Parathyroid adenoma (tissue), 2 donors: ENCODE data around the gene ABHD4.

ENCODE experiments used
- H2AFZ ChIP-seq: fragments of 300-600 bp; sonication (generic); one replicate; pipeline ENCODE4 v1.7.0; 2017; ENCODE audit warnings: antibody characterized with exemption, mild to moderate bottlenecking
- H3K27ac ChIP-seq: fragments of 300-600 bp; sonication (generic); one replicate; pipeline ENCODE4 v1.7.0; 2017
- H3K27me3 ChIP-seq: fragments of 300-600 bp; sonication (generic); one replicate; pipeline ENCODE4 v1.7.0; 2017; ENCODE audit warnings: low read length; ENCODE audit not compliant: control insufficient read depth, insufficient read depth
- H3K36me3 ChIP-seq: fragments of 300-600 bp; sonication (generic); one replicate; pipeline ENCODE4 v1.7.0; 2017; ENCODE audit warnings: low read length; ENCODE audit not compliant: control insufficient read depth, insufficient read depth
- H3K4me1 ChIP-seq: fragments of 300-600 bp; sonication (generic); one replicate; pipeline ENCODE4 v1.7.0; 2017; ENCODE audit warnings: control low read depth
- H3K4me2 ChIP-seq: fragments of 300-600 bp; sonication (generic); one replicate; pipeline ENCODE4 v1.7.0; 2017; ENCODE audit warnings: low read length
- H3K4me3 ChIP-seq: fragments of 300-600 bp; sonication (generic); one replicate; pipeline ENCODE4 v1.7.0; 2017; ENCODE audit warnings: low read depth, low read length
- H3K79me2 ChIP-seq: fragments of 300-600 bp; sonication (generic); one replicate; pipeline ENCODE4 v1.7.0; 2017; ENCODE audit warnings: control low read depth
- H3K9ac ChIP-seq: fragments of 300-600 bp; sonication (generic); one replicate; pipeline ENCODE4 v1.7.0; 2017; ENCODE audit warnings: mild to moderate bottlenecking
- H3K9me3 ChIP-seq: fragments of 300-600 bp; sonication (generic); one replicate; pipeline ENCODE4 v1.7.0; 2017; ENCODE audit warnings: low read length; ENCODE audit not compliant: control insufficient read depth
- TF ChIP-seq, protein P1 (sequence below): fragments of 300-600 bp; sonication (generic); IDR thresholded peaks from one replicate; pipeline ENCODE4 v1.7.0; 2017; ENCODE audit warnings: antibody characterized with exemption, mild to moderate bottlenecking
- donor health status: primary hyperparathyroidism.

Gene ABHD4

DNA sequence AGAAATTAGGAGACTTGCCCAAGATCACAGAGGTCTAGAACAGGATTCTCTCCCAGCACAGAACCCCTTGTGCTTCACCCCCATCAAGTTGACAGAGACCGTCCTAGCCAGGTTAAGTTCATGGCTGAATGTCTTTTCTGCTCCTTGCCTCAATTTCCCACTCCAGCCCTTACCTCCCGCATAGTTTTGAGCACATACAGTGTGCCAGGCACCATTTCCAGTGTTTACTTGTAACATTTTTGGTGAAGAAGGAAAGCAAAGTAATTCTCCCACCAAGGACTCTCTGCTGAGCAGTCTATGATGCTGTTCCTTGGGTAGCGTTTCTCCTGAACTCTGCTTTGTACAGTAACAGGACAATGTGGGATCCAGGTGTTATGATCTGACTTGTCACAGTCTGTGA, 1.2 kb downstream of the ABHD4 start:
- H2AFZ ChIP-seq = no peak overlapping the region
- H3K9me3 ChIP-seq = no peaks in the 10 kb centered on the region
- no peaks in the 10 kb centered on the region for H3K27me3 ChIP-seq
- no peak overlapping the region for H3K9ac ChIP-seq
- TF ChIP-seq, protein P1, sequence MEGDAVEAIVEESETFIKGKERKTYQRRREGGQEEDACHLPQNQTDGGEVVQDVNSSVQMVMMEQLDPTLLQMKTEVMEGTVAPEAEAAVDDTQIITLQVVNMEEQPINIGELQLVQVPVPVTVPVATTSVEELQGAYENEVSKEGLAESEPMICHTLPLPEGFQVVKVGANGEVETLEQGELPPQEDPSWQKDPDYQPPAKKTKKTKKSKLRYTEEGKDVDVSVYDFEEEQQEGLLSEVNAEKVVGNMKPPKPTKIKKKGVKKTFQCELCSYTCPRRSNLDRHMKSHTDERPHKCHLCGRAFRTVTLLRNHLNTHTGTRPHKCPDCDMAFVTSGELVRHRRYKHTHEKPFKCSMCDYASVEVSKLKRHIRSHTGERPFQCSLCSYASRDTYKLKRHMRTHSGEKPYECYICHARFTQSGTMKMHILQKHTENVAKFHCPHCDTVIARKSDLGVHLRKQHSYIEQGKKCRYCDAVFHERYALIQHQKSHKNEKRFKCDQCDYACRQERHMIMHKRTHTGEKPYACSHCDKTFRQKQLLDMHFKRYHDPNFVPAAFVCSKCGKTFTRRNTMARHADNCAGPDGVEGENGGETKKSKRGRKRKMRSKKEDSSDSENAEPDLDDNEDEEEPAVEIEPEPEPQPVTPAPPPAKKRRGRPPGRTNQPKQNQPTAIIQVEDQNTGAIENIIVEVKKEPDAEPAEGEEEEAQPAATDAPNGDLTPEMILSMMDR = no peak
- H3K4me2 ChIP-seq = peak overlapping the region; percentile 88
- H3K4me3 ChIP-seq = peak overlapping the region; percentile 89
- no peak overlapping the region for H3K27ac ChIP-seq
- H3K36me3 ChIP-seq = no peaks in the 10 kb centered on the region
- H3K4me1 ChIP-seq = peaks cover 17% of the 10 kb centered on the region
- H3K79me2 ChIP-seq = no peaks in the 10 kb centered on the region

DNA sequence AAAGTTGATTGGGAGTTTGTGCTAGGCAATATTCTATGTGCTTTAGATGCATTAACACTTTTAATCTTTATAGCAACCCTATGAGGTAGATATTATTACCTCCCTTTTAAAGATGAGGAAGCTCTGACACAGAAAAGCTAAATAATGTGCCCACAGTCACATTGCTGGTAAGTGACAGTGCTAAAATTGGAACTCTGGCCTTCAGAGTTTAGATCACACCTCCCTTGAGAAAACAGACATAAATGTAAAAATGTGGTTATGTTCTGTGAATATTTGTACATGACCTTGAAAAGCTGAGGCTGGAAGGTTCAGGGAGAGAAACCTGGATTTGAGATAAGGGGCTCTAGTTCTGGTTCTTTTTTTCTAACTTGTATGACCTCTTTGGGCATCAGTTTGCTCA, 1.9 kb downstream of the ABHD4 start:
- H3K27ac ChIP-seq = no peak overlapping the region

DNA sequence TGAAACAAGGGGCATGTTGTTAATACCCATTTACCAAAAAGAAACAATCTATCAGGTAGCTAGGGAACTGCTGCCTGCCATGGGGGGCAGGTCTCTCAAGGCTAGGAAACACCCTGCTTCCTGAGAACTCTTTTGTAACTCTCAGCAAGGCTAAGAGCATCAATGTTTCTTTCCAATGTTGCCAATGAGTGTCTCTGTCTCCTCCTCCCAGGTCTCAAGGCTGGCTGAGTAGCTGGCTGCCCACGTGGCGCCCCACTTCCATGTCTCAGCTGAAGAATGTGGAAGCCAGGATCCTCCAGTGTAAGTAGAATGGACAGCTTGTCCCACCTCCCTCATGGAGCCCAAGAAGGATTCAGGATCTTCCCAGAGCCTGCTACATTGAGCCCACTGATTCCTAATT, 3.4 kb downstream of the ABHD4 start:
- Histone ChIP-seq H3K4me1 (peaks cover 17% of the 10 kb centered on the region), H3K79me2 (no peaks in the 10 kb centered on the region), H3K4me3 (no peak overlapping the region), H3K27me3 (no peaks in the 10 kb centered on the region), H3K36me3 (no peaks in the 10 kb centered on the region), H3K9me3 (no peaks in the 10 kb centered on the region), H3K9ac (no peak overlapping the region), H2AFZ (no peak overlapping the region), H3K4me2 (no peak overlapping the region), H3K27ac (no peak overlapping the region)
- TF ChIP-seq, protein P1 = no peak

More for the DNA sequence above, 1.9 kb downstream of the ABHD4 start:
- Histone ChIP-seq H3K4me2 (no peak overlapping the region), H3K36me3 (no peaks in the 10 kb centered on the region), H3K79me2 (no peaks in the 10 kb centered on the region), H3K27me3 (no peaks in the 10 kb centered on the region), H3K4me3 (no peak overlapping the region), H2AFZ (no peak overlapping the region), H3K4me1 (peaks cover 17% of the 10 kb centered on the region), H3K9me3 (no peaks in the 10 kb centered on the region), H3K9ac (no peak overlapping the region)
- TF ChIP-seq, protein P1 = no peak

DNA sequence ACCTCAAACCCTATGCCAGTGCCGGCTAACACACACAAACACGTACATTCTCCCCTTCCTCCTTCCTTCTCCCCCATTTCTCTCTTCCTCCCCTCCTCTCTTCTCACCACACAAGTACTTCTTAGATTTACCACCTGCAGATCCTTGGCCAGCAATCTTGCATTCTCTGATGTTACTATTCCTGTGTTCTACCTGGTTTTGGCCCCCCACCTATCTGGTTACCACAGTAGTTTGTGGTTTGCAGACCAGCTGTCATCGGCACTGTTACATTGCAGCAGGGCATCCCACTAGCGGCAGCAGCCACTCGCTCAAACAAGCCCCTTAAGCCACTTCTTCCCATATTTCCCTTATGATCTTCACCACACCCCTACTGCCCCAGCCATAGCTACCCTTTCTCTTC, 3.9 kb downstream of the ABHD4 start:
- Histone ChIP-seq H3K4me3 (no peak overlapping the region), H3K4me1 (peaks cover 17% of the 10 kb centered on the region), H3K27ac (no peak overlapping the region), H3K79me2 (no peaks in the 10 kb centered on the region), H3K36me3 (no peaks in the 10 kb centered on the region), H3K9ac (no peak overlapping the region), H3K4me2 (no peak overlapping the region), H3K27me3 (no peaks in the 10 kb centered on the region), H3K9me3 (no peaks in the 10 kb centered on the region), H2AFZ (no peak overlapping the region)
- TF ChIP-seq, protein P1 = no peak

DNA sequence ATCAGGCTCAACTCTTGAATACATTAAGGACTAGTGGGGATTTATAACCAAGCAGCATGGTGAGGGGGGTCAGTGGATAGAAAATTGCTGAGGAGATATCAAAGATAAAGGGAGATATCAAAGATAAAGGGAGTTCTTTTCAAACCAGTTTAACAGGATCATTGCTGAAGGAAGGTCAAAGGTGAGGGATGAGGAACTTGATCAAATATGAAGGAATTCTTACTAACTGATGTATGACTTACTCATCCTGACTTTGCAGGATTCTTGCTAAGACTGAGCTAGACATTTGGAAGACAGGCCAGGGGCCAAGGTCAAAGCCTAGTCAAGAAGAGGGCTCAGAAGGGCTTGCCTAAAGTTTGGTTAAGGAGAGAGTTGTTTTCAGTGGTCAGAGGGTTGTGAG, 4.8 kb downstream of the ABHD4 start:
- no peak overlapping the region for H3K27ac ChIP-seq
- TF ChIP-seq, protein P1 = no peak
- no peak overlapping the region for H3K4me2 ChIP-seq
- no peaks in the 10 kb centered on the region for H3K27me3 ChIP-seq
- no peak overlapping the region for H2AFZ ChIP-seq
- no peaks in the 10 kb centered on the region for H3K36me3 ChIP-seq
- H3K9ac ChIP-seq = no peak overlapping the region
- H3K9me3 ChIP-seq = no peaks in the 10 kb centered on the region
- peaks cover 17% of the 10 kb centered on the region for H3K4me1 ChIP-seq
- no peaks in the 10 kb centered on the region for H3K79me2 ChIP-seq
- H3K4me3 ChIP-seq = no peak overlapping the region
